NCI-H1436 treated with DMSO at 0.1 percent for 48 hours (cell line): ENCODE measurements around the gene POLR2C.

Source experiments
- DNase-seq: peaks from one replicate; lab custom pipeline; 2025; lab: John Stamatoyannopoulos, UW

Gene POLR2C

DNA sequence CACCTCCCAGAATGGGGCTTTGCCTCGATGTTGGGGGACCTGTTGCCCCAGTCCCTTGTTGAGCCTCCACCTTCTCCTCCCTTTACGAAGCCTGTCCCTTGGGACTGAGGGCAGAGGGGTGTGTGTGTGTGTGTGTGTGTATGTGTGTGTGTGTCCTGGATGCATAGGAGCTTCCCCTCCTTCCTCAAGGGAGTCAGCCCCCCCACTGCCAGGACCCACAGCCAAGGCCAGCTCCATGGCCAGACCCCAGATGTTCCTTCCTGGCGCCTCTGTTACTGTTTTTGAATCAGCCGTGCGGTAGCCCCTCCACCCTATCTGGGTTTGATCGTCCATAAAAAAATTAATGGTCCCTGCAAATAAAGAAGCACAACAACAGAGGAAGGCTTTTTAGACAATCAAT is 41.5 kb downstream of the POLR2C start:
- no peak for DNase-seq

DNA sequence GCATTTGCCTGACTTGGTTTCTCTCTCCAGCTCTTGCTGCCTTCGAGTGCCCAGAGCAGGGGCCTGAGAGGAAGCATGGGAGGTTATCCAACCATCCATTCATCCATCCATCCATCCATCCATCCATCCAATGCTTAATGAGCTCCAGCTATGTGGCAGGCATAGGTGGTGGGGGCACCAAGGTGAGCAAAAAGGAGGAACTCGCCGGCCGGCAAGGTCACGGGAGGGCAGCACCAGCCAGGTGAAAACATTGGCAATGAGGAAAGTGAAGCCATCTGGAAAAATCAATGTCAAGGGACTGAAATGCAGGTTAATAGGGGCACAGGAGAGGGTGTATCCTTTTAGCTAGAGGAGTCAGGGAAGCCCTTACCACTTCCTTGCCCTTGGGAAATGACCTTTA is 42.0 kb downstream of the POLR2C start:
- no peak for DNase-seq

DNA sequence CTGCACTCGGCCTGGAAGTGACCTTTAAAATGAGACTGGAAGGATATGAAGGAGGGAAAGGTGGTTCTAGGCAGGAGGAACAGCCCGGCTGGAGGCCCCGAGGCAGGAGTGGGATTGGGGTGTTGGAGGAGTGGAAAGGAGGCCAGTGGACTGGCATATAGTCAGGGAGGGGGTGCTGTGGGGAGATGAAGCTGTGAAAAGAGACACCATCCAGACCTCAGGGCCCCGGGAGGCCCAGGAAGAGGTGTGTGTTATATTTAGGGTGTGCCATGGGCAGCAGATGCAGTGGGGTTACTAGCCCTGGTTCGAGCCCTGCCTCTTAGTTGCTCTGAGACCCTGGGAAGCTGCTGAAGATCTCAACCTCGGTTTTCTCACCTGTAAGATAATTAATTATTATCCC is 42.7 kb downstream of the POLR2C start:
- DNase-seq, result no peak

DNA sequence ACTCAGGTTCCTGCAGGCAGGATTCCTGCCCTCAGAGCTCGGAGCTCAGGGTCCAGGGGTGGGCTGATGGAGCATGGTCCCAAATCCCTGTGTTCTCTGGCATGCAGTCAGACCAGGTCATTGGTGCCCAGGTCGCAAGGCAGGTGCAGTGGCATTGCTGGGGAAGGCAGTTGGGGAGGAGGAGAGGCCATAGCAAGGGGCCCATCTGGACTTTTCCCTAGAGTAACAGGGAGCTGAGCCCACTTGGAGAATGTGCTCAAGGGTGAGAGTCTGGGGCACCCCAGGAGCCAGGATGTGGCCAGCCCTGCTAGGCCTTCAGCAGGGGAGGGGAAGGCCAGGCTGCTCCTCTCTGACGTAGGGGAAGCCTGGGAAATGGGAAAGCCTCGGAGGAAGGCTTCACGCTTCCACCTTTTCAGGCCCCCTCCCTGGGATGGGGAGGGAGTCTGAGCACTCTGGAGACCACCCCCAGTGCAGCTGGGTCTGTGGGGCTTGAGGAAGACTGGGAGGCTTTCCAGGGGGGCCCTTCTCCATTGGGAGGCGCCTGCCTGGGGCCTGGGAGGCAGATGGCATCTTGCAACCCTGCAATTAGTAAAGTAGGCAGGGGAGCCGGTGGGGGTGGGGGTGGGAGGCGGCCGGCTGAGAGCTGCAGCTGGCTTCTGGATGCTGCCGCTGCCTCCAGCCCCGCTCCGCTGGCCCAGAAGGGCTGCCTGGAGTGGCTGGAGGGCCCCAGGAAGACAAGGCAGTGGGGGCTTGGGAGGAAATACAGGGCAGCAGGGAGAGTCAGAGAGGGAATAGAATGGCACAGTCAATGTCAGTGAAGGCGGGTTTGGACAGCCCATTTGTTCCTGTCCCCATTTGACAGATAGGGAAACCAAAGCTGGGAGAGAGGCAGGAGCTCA is 44.9 kb downstream of the POLR2C start:
- no peak for DNase-seq

DNA sequence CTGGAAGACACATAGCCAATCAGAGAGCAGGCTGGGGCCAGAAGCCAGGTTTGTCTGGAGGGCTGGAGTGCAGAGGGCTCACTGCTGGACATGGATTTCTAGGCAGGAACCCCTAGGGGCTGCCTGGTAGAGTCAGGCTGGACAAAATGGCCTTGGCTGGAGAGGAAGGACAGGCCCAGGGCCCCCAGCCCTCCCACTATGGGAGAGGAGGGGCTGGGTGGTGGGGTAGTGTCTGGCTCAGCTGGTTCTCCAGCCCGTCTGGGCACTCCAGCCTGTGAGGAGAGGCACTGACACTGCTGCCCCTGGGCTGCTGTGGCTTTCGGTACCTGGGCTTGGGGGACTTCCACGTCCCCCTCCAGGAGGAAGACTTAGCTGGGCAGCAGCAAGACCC is 45.6 kb downstream of the POLR2C start:
- no peak for DNase-seq

DNA sequence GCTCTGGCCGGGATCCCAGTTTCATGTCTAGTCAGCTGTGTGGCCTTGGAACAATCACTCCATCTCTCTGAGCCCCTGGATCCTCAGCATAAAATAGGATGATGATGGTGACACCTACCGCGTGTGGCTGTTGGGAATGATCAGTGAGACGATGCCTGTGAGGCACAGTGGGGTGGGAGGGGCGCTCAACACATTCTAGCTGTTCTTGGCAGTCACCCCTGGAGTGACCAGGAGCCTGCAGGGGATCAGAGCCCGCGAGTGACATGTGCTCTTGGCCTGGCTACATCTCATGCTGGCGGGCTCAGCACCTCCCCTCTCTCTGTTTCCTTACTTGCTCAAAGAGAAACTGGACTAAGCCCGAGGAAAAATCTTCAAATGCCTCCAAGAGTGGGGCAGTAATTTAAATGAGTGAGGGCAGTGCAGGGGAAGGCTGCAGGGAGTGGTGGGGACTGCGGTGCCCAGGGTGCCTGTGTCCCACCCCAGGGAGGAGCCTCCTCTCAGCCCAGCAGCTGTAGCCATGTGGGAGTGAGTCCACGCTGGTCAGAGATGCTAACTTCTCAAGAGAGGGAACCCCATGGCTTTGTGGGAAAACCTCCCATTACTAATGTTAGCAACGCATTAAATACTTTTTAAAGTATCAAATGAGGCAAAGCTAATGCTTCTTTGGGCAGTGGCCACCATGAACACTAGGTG is 46.9 kb downstream of the POLR2C start:
- DNase-seq, result no peak

DNA sequence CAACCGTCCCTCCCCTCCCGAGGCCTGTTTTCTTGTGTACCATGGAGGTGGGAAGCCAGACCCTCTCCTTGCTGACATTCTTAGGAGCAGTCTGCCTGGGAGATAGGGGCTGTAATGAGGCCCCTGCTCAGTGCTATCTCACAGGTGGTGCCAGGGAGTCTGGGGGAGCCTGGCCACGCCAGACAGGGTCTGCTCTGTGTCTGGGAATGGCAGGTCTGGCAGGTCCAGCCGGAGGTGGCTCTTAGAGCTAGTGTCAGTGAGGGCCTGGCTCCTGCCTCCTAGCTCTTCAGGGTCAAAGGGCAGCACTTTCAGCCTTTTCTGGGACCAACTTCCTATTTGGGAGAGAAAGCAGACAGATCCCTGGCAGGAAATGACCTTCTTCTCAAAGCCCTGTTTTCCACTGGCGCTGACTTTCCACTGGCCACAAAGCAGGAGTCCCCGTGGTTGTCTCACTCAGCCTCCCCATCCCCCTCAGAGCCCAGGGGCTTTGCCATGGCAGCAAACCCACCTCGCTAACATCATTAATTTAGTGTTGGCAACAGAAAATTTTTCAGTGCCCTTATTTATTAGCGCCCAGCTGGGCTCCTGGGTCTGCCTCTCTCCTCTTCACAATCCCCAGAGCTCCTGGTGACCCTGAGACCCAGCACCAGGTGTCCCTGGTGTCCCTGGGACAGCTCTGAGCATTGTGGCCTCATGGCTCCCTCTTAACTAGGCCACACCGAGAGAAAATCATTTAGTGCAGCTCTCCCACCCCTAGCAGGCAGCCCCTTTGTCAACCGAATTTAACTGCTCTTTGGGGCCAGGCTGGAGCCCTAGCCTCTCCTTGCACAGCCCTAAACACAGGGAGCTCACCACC is 47.8 kb downstream of the POLR2C start:
- no peak for DNase-seq

DNA sequence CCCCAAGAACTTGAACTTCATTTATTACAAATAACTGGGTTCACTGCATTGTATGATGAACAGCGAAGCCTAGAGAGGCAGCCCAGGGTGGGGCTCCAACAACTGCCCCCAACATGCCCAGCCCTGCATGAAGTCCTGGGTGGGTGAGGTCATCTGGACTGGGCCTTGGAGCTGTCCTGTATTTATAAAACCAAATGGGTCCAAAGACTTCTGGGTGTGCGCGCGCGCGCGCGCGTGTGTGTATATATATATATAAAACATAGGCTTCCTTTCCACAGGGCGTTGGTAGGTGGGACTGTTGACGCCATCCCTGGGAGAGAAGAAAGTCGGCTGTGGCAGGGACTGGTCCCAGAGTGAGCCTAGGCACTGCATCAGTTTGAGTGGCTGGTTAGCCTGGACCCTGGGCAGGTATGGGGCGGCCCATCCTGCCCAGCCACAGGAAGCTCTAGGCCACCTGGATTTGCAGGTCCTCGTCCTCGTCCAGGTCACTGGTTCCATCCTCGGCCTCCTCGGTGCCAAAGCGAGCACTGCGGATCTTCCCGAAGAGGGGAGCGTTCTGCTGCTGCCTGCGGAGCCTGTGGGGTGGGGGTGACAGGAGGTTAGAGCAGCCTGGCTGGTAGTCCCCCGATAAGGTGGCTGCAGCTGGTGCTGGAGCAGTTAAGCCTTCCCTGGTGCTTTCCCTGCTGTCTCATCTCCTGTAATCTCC is 50.0 kb downstream of the POLR2C start:
- no peak for DNase-seq

DNA sequence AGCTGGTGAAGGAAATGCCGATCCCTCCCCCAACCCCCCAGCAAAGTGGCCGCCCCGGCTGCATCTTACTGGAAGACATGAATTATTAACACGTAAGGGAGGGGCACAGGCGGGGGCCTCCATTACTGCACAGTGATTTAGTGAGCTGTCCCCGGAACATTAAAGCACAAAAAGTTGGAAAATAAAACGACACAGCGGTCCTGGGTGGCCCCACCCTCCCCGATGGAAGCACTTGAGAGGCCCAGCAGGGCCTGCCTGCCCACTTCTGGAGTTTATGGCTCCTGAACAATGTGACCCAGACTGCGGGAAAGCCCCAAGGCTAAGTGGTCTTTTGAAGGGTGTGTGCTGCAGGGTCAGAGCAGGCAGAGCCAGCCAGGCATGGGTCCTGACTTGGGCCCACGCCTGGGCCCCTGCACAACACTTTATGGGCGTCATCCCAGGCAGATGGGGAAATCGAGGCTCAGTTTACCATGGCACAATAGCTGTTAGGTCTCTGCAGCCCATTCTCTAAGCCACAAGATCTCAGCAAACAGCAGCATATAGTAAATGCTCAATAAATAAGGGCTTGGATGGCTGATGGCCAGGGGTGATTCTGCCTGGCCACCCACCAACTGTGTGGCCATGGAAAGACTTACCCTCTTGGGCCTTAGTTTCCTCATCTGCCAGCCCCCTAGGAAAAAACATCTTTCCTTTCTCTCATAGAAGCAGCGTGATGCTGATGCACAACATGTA is 51.1 kb downstream of the POLR2C start:
- DNase-seq, result no peak

DNA sequence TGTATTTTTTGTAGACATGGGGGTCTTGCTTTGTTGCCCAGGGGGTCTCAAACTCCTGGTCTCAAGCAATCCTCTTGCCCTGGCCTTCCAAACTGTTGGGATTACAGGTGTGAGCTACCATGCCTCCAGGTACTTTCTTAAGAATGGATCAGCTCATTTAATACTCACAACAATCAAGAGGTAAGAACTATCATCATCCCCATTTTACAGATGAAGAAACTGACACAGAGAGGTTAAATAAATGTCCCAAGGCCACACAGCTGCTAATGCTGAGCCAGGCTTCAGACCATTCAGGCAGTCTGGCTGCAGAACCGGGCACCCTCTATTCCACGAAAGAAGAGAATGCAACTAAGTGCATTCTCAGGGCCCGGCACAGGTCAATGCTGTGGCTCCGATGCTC is 51.9 kb downstream of the POLR2C start:
- DNase-seq, result no peak

DNA sequence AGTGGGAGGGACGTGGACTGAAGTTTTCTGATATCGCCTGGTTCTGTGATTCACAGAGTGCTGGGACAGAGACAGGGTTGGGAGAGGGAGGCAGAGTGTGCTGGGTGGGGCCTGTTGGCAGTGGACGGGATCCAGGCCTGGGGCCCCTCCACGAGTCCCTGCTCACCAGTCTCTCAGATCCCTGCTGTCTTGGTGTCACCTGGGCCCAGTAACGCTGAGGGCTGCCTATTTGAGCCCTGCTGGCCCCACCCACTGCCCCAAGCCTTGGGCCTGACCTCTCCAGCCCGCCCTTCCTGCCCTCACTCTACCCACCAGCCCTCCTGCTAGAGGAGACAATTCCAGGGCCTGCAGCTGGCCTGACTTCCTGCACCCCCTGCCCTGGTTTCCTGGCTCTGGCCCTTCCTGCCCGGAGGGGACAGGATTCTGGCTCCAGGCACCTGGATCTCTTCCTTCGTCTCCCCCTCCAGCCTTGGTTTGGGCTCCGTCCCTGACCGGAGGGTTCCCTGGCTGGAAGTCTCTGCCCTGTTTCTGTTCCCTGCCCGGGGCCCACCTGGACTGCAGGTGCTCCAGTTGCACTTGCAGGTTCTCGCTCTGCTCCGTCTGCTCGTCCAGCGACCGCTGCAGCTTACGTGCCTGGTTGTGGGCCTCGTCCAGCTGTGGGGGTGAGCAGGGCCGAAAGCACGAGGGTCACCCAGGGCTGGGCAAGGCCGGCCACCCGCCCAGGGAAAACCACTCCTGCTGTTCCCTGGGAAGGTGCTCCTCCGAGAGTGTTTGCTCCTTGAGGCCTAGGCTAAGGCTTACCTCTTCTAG is 52.5 kb downstream of the POLR2C start:
- DNase-seq, result no peak

DNA sequence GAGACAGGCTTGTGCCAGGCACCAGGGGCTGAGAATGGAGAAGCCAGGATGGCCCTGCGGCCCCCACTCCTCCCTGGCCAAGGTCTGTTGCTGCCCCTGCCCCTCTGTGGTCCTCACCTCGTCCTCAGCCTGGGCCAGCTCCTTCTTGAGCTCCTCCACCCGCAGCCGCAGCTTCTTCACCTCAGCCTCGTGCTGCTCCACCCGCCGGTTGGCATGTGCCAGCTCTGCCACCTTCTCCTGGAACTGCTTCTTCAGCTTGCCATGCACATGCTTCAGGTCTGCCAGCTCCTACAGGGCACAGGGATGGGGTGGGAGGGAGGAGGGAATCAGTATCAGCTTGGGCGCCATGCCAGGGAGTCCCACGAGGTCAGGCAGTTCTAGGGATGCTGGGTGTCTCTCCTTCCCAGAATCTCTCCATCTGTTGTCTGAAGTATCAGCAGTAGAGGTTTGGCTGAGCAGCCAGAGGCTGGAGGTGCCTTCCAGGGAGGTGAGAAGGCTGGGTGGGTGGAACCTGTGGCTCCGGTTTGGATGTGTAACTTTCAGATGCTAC is 53.8 kb downstream of the POLR2C start:
- no peak for DNase-seq

DNA sequence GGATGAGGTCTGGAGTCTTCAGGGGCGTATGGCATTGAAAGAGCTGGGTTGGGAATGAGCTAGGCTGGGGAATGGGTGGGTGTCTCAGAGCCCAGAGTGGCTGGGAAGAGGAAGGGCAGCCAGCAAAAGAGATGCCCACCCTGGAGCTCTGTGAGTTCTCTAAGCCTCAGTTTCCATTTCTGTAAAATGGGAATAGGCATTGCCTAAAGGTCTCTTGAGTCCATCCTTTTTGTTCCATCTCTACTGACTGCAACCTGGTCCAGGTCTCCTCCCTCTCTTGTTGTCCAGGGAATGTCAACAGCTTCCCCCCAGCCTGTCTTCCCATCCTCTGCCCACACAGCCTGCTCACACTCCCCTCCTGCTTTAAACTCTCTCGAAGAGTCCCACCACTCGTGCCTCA is 54.3 kb downstream of the POLR2C start:
- DNase-seq, result no peak

DNA sequence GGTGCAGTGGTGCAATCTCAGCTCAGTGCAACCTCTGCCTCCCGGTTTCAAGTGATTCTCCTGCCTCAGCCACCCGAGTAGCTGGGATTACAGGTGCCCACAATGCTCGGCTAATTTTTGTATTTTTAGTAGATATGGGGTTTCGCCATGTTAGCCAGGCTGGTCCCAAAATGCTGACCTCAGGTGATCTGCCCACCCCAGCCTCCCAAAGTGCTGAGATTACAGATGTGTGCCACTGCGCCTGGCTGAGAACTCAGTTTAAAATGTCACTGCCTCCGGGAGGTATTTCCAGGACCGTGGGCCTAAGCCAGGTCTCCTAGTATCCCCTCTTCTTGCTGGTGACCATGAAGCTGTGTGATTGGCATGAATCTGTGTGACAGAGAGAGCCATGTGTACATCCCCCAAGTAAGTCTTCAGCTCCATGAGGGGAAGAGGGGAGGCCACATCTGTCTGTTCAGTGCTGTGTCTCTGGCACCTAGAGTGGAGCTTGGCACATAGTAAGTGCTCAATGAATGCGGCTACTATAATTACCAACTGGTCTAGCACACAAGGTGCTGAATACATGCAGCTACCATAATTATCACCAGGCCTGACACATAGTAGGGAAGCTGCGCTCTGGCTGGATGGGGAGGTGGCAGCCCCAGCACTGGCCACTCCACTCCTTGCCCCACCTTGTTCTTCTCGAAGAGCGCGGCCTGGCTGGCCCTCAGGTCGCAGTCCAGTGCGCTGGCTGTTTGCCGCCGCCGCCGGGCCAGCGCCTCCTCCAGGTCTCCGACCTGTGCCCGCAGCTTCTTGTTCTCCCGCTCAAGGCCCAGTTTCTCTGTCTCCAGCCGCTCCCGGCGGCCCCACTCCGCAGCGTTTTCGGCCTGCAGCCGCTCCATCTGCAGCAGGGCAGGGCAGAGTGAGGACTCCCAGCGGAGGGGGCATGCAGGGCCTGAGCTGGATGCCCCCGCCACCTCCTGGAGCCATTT is 55.2 kb downstream of the POLR2C start:
- no peak for DNase-seq

DNA sequence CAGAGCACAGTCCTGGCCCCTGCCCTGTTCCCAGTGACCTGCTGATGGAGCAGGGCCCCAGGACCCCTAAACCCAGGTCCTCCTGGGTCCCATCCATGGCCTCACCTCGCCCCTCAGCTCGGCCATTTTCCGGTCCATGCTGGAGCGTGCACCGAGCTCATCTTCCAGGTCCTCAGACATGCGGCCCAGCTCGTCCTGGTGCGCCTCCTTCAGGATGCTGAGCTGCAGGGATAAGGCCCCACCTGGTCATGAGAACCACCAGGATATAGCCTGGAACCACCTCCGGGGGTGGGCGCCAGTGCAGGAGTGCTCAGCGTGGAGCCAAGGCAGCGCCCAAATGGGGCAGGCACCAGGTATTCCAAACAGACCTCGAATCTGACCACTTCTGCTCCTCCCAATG is 56.0 kb downstream of the POLR2C start:
- no peak for DNase-seq

DNA sequence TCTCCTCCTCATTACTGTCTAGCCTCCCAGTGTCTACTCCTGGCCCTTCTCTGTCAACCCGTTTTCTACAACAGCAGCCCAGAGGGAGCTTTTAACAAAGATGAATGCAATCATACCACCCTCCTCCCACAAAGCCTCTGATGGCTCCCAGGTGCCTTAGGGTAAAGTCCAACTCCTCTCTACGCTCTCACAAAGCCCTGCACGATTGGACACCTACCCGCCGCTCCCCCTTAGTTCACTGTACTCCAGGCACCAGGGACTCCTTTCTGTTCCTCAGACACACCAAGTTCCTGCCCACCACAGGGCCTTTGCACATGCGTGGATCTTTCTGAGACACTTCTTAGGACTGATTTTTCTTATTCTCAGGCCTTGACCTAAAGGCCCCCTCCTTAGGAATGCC is 56.4 kb downstream of the POLR2C start:
- no peak for DNase-seq

DNA sequence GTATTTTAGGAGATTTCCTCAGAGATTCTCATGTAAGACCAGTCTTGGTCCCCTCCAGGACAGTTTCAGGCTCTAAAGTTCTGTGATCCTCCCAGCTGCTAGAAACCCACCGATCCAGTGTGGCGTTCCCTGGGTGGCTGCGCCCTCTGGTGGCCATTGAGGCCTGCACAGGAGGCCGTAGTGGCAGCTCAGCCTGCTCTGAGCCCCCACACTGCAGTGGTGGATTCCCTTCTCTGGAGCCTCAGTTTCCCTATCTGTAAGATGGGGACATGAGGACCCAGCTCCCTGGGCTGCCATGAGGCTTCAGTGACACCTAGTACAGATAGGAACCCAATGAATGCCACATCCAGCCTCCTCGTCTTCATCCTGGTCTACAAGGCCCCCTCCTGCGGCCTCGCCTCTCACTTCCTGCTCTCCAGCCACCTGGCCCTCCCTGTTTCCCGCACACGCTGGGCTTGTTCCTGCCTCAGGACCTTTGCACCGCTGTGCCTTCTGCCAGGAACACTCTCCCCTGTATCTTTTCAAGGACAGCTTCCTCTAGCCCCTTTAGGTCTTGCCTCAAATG is 57.4 kb downstream of the POLR2C start:
- DNase-seq, result no peak
